Activated CD8-positive, alpha-beta memory T cell treated with anti-CD3 and anti-CD28 coated beads for 48 hours (primary cell): ENCODE data around the gene WDR46.
A peak's percentile ranks its signal among the peaks of the same experiment; 100 is the strongest.

Experiments
- DNase-seq, 3 experiments: peaks; one replicate each; pipeline ENCODE4 v3.0.0-alpha.2; 2020; ENCODE audit warnings: low read depth in 2 of 3, low spot score in 2 of 3

WDR46 gene, protein sequence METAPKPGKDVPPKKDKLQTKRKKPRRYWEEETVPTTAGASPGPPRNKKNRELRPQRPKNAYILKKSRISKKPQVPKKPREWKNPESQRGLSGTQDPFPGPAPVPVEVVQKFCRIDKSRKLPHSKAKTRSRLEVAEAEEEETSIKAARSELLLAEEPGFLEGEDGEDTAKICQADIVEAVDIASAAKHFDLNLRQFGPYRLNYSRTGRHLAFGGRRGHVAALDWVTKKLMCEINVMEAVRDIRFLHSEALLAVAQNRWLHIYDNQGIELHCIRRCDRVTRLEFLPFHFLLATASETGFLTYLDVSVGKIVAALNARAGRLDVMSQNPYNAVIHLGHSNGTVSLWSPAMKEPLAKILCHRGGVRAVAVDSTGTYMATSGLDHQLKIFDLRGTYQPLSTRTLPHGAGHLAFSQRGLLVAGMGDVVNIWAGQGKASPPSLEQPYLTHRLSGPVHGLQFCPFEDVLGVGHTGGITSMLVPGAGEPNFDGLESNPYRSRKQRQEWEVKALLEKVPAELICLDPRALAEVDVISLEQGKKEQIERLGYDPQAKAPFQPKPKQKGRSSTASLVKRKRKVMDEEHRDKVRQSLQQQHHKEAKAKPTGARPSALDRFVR

DNA sequence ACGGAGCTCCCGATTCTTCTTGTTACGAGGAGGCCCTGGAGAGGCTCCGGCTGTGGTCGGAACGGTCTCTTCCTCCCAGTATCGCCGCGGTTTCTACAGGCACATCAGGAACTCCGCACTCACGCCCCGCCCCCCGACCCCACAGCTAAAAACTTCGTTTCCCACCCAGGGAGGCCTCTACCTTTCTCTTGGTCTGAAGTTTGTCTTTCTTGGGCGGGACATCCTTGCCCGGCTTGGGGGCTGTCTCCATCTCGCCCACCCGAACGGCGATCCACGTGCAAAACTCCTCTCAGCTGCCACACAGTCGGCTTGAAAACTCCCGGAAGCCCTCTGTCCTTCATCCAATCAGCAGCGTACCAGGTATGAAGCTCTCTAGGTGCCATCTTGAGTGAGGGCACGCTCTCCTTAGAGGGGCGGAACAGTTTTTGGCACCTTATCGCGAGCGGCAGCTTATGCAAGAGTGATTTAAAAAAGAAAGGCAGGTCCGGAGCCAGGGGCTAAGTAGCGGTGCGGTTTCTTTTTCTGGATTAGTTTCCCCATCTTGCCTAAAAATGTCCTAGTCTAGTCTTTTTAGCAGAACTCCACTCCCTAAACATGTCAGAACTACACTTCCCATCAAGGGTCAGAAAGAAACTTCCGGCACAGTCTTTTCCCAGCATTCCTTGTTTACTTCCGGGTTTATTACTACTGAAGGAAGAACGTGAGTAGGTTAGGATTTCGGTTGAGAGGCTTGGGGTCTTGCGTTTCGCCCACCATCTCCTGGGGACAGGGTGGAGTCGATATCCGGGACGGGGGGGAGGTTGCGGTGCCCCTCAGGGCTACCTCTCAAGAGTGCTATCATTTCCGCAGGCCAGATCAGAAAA lies at the start of gene WDR46, which contains the start of gene PFDN6:
Gene WDR46, minus strand, starts transcription at position 319 of the 863 bp plus-strand sequence. Its CDS starts 69 bp downstream, at position 250.
Gene PFDN6, plus strand, starts transcription at position 681 of the 863 bp plus-strand sequence. CDS start 256 bp downstream, outside the sequence.
- peak in 2 of 3 experiments; percentile 58 to 61 for DNase-seq

DNA sequence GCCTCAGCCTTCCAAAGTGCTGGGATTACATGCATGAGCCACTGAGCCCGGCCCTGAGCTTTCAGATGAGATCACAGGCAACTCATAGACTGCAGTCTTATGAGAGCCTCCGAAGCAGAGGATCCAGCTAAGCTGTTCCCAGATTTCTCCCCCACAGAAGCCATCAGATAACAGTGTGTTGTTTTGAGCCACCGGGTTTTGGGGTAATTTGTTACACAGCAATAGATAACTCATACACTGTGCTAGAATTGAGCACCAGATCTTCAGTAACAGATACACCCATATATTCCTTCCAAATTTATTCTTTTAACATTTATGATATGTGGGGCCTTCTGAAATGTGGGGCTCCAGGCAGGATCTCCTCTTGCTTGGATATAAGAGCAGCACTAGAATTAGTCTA lies 47.5 kb upstream of the WDR46 start:
- no peak for DNase-seq

DNA sequence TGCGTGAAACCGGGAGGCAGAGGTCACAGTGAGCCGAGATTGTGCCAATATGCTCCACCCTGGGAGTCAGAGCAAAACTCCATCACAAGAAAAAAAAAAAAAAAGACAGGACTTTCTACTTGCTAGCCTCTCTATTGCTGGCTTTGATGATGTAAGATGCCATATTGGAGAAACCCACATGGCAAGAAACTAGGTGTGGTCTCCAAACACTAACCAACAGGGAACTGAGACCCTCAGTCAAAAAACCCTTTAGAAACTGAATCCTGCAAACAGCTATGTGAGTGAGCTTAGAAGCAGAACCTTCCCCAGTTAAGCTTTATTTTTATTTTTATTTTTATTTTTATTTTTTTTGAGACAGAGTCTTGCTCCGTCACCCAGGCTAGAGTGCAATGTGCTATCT lies 46.9 kb upstream of the WDR46 start:
- DNase-seq = no peak

DNA sequence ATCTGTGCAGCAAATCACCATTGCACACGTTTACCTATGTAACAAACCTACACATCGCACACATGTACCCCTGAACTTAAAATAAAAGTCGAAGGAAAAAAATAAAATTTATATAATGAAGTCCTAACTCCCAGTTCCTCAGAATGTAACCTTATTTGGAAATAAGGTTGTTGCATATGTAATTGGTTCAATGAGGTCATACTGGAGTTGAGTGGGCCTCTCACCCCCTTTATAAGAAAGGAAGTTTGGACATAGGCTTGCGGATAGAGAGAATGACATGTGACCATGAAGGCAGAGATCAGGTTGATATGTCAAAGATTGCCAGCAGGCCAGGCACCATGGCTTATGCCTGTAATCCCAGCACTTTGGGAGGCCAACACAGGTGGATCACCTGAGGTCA lies 44.6 kb upstream of the WDR46 start:
- no peak for DNase-seq

DNA sequence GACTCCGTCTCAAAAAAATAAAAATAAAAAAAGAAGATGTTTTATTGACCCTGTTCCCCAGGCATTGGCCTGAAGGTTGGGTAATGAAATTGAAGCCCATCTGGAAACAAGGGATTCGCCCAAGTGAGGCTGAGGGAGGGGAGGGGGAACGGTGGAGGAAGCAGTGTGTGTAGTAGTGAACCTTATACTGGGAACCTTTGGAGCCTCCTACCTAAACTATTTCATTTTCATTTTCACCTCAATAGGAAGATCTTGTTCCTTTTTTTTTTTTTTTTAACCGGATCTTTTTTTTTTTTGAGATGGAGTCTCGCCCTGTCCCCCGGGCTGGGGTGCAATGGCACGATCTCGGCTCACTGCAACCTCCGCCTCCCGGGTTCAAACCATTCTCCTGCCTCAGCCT lies 41.7 kb upstream of the WDR46 start:
- DNase-seq = no peak

DNA sequence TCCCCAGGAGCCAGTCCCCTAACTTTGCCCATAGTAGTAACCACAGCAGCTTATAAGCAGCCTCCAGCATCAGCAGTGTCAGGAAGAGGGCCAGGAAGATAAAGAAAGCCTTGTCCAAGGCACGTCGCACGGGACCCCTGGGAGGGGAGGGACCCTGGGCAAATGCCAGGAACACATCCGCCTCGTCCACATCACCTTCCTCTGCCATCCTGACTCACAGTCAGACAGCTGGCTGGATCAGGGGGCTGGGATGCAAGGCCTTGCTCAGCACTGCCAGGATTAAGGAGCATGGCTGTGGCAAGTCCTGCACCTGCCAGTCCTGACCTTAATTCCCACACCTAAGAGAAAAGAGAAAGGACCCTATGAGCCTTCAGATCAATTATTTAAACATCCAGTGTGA lies 40.0 kb upstream of the WDR46 start:
- DNase-seq = no peak

DNA sequence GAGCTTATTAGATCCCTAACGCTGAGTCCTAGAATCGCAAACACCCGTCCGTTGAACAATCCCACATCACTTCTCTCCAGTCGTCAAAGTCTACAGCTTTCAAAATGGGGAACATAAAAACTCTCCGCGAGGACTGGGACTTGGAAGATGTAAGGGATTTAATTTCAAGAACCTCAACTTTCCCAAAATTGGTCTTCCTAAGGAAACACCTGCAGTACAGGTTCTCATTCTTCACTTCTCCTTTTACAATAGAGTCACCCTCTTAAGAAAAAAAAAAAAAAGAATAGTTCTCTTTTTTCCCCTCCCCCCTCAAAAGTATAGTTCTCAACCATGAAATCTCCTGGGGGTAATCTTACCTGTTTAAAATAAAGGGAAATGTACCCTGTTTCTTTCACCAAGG lies 35.1 kb upstream of the WDR46 start:
- DNase-seq = no peak

DNA sequence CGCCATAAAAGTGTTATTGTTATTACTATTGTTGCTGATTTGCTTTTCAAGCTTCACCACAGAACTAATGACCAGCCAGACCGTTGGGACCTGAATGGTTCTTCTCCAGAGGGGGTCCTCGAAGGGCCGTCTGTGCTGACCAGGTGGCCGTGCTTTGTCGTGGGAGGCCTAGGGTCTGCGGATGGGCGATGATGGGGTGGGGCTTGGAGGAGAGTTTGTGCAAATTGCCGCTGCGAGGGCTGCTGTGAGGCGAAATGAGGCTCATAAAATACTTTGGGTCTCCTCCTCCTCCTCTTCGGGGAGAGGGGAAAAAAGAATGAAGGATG lies 34.5 kb upstream of the WDR46 start:
- DNase-seq = no peak

DNA sequence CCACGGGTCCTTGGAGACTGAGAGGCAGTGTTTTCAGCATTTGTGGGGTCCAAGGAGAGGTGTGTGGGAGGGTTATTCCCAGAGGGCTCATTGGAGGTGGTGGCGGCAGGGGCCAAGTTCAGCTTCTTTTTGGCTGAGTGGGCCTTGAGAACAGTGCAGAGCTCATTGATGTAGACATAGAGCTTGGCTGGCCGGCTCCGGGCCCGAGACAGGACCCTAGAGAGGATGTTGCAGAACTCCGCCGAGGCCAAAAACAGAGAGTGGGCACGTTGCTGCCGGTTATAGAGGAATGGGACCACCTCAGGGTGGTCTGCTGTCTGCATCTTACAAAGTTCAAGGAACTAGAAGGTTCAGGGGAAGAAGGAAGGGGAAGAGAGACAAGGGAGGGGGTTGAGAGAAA lies 32.2 kb upstream of the WDR46 start:
- no peak for DNase-seq

DNA sequence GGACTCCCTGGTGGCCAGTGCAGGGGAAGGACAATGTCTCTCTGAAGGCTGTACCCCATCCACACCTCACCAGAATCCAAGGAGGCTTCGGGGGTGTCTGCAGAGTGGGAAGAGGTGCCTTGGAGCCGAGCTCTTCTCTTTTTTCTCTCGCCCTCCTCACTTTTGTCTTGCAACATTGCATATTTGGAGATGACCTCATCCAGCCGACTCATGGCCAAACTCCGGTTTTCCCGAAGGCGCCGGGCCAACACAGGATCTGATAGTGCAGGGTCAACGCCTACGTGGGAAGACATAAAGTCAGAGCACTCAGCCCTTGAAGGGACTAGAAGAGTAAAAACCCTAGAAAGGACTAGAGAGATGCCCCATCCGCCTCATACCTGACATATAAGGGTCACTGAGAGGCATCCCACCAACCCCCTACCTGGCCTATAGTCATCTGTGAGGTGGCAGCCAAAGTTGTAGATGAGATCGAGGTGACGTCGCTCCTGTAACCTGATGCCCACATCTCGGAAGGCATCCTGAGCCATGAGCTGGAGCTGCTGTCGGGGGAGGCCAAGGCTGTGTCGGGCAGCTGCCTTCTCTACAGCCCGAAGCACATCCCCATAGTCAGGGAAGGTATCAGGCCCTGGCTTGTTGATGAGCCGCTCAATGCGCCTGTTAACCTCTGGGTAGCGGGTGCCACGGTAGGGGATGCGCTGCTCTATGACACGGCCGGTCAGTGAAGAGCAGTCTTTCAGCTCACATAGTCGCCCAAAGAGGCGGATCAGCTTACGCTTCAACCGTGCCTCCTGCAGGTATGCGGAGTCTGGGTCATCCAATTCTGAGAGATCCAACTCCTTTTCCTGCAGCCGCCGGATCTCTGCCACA lies 31.5 kb upstream of the WDR46 start:
- DNase-seq = no peak

DNA sequence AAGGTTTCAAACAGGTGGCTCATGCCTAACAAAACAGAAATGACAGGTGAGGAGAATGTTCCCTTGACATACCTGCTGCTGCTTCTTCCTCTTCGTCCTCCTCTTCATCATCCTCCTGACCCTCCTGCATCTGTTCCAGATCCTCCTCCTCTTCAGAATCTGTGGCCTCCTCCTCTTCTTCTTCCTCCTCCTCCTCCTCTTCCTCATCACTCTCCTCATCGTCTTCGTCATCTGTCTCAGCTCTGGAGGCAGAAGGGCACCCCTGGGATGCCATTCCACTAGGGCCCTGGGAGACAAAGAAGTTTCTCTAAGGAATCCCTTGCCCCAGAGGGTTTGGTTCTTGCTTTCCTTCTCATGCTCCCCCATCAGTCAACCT lies 30.9 kb upstream of the WDR46 start:
- DNase-seq = no peak

DNA sequence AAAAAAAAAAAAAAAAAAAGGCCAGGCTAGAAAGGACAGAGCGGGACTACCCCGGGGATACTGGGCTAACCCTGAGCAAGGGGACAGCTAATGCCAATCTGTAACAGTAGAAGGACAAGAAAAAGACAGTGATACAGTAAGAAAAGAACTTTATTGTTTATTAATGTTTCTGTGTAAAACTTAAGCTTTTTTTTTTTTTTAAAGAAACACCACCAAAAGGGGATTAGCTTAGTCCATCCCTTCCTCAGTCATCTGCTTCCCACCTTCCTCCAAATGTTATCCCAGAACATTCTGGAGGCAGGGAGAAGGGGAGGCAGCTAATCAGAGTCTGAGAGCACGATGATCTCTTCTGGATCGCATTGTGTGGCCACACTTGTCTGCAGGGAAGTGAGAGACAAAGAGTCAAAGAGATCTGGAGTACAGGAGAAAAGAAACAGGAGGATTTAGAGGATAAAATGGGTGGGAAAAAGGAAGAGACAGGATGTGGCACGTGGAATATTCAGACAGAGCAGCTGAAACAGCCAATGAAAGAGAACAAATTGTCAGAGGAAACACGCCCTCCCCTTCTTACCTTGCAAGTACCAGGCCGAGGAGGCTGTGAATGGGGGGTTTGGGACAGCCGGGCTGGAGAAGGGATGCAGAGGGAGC lies 29.5 kb upstream of the WDR46 start:
- no peak for DNase-seq

DNA sequence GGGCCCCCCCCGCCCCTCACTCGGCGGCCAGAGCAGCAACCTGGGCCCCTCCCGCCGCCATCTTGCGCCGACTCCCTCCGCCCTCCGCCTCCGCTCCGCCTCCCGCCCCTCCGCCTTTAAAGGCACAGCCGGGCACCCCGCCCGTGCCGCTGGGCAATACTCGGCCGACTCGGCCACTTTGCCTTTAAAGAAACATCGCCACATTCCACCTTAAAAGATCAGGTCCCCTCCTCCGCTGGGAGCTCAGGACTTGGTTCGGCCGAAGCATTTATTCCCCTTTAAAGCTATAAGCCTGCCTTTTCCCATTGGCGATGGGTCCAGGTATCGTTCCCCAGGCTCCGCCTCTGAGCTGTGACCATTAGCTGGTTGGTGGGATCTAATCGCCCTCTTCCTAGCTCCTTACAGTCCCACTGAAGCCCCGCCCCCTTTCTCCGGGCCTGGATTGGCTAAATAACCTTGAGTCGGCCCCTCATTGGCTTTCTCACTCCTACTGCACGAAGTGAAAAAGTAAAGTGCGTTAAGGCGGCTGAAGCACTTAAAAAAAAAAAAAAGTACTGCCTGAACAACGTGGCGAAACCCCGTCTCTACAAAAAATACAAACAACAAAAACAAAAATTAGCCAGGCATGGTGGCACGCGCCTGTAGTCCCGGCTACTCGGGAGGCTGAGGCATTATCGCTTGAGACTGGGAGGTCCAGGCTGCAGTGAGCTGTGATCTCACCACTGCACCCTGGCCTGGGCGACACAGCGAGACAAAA lies 28.8 kb upstream of the WDR46 start, which contains the start of gene ZBTB22:
Gene ZBTB22, minus strand, starts transcription at position 76 of the 757 bp plus-strand sequence. CDS start 828 bp downstream, outside the sequence.
- peak; percentile 82 to 90 (median 85) for DNase-seq

DNA sequence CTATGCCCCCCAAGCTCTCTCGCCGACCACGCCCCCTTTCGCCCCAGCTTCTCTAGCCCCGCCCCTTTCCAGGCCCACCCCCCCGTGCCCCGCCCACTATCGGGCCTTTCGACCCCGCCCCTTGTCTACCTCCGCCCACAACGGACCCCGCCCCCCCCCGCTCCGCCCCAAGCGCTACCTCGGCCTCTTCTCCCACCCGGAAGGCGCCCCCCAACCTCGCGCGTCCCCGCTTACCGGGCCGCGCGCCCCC lies 28.3 kb upstream of the WDR46 start:
- peak in 1 of 3 experiments; percentile 61 for DNase-seq

DNA sequence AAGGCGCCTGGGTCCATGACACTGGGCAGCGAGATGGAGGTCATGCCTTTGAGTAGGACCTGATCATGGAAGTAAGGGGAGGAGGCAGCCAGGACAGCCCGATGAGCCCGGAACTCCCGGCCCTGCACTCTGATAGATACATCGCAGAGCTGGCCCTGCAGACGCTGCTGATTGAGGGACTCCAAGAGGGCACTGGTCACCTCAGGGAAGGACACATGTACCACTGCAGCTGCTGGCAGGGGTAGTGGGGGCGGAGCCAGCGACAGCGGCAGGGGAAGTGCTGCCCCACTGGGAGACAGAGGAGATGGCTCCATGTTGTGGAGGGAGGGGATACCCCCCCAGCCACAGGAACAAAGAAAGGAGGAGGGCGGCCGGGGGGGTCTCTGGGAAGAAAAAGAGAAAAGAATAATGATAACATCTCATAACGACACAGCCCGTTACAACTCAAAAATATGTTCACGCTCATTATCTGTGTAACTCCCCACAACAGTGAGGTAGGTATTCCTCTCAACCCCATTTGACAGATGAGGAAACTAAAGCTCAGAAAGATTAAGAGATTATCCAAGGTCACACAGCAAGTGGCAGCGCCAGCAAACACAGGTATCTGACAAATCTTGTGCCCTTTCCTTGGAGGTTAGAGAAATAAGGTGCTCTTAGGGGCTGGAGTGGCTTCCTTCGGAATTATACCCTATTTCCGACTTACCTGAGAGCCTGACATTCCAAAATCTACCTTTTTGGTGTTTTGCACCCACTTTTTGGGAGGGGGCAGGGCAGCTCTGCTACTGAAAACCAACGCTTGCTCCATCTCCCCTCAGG lies 27.8 kb upstream of the WDR46 start:
- no peak for DNase-seq

DNA sequence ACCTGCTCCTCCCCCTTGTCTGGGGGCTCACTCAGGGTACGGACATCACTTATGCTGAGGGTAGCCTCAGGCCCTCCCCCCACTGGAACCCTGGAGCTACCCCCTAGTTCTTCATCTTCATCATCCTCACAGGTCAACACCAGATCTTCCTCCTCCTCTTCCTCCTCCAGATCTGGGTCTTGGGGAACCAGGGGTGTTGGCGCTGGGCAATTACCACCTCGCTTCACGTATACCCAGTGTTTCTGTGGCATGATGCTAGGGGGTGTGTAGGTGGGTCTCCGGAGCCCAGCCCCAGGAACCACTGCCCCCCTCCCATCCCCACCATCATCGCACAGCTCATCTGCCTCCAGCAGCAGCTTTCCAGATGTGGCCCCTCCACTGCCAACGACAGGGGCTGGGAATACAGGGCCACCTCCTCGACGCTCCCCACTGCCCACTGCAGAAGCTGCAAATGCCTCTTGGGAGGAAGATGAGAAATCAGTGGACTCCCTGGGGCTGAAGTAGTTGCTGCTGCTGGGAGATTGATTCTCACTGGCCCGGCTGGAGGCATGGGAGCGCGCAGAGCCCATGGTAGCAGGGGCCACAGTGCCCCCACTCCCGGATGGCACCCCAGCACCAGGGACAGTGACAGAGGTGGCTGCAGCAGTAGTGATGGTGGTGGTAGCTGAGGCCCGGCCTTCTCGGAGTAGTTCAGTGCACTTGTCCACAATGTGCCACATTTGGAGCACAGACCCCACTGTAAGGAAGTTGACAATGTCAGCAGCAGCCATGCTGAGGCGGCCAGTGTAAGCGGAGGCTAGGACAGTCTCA lies 27.0 kb upstream of the WDR46 start:
- no peak for DNase-seq

DNA sequence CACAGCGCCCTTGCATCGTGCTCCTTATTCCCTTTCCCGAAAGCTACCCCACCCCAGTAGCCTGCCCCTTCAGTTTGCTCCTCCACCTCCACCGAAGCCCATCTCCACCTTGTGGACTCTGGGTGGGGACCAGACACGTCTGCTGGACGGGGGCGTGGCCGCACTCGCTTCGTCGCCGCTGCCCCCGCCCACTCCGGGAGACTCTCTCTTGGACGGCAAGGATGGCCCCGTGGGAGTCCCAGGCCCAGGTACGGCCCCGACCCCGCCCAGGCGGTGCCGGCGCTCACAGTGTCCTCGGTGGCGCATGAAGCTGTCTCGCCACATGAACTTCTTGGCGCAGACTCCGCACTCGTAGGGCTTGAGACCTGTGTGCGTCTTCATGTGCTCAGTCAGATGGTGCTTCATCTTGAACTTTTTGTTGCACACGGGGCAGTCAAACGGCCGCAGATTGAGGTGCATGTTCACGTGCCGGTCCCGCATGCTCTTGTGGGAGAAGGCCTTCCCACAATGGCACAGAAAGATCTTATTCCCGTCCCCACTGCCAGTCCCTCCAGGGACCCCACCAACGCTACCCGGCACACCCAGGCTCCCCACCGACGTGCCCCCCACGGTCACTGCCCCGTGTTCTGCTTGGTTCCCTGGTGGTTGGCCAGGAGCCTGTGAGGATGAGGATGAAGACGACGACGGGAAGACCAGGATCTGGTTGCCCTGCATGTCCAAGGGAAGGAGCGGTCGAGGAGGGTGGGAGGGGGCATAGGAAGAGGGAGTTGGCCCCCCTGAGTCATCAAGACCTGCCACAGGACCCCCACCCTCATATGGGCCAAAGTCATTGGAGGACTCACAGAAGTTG lies 26.1 kb upstream of the WDR46 start:
- DNase-seq = no peak
